HepG2 (cell line): ENCODE results near the gene MRI1. TPM values are rescaled to one million over a fixed set of nuclear protein-coding genes. Genes with fewer than 3 reads are reported as not detected.
A peak's percentile ranks its signal among the peaks of the same experiment; 100 is the strongest.

Source experiments
- CCAR2 ChIP-seq: fragments of 200-400 bp; formaldehyde crosslinking; optimal IDR thresholded peaks from 2 replicates; pipeline ENCODE3; 2018; ENCODE audit warnings: low read depth, mild to moderate bottlenecking, low read length, moderate library complexity
- CCDC6 ChIP-seq: sonication (generic); formaldehyde crosslinking; IDR thresholded peaks from 2 replicates; pipeline ENCODE4 v1.8.1; 2022; ENCODE audit warnings: mild to moderate bottlenecking, missing genetic modification reagents, moderate library complexity
- CHD2 ChIP-seq: IDR thresholded peaks from 2 replicates; pipeline ENCODE4 v1.6.1; 2011; ENCODE audit warnings: low read depth, low read length, improper control_type of control experiment
- GFI1 ChIP-seq: sonication (generic); formaldehyde crosslinking; IDR thresholded peaks from 2 replicates; pipeline ENCODE4 v1.5.0; 2020; ENCODE audit warnings: missing genetic modification reagents, mild to moderate bottlenecking, borderline replicate concordance
- HNRNPUL1 ChIP-seq: fragments of 200-400 bp; formaldehyde crosslinking; IDR thresholded peaks from 2 replicates; pipeline ENCODE4 v1.6.1; 2017; ENCODE audit warnings: low read depth, mild to moderate bottlenecking, low read length, moderate library complexity
- KAT8 ChIP-seq: IDR thresholded peaks from 2 replicates; pipeline ENCODE4 v1.6.1; 2016; ENCODE audit warnings: missing genetic modification reagents, missing compliant biosample characterization
- KDM3A ChIP-seq: IDR thresholded peaks from 2 replicates; pipeline ENCODE4 v1.6.1; 2018; ENCODE audit warnings: low read depth, missing compliant biosample characterization
- KLF6 ChIP-seq: IDR thresholded peaks from 2 replicates; pipeline ENCODE4 v1.8.0; 2016; ENCODE audit warnings: missing biosample characterization, missing genetic modification reagents
- NR2C2 ChIP-seq: sonication (generic); formaldehyde crosslinking; IDR thresholded peaks from 2 replicates; pipeline ENCODE4 v1.4.0; 2020; ENCODE audit warnings: missing genetic modification reagents, mild to moderate bottlenecking, moderate library complexity, borderline replicate concordance
- NR2F6 ChIP-seq, 2 experiments: IDR thresholded peaks; 2 replicates each; pipeline ENCODE4 v1.6.1; 2016; ENCODE audit warnings: antibody characterized with exemption in 1 of 2, mild to moderate bottlenecking in 1 of 2
- PRMT3 ChIP-seq: sonication (generic); formaldehyde crosslinking; IDR thresholded peaks from 2 replicates; pipeline ENCODE4 v1.8.1; 2022; ENCODE audit warnings: low read depth, mild to moderate bottlenecking, moderate library complexity, missing genetic modification reagents, borderline replicate concordance
- RAD51 ChIP-seq: fragments of 450-650 bp; IDR thresholded peaks from 2 replicates; pipeline ENCODE4 v1.6.1; 2016; ENCODE audit warnings: borderline replicate concordance
- SALL1 ChIP-seq: sonication (generic); formaldehyde crosslinking; IDR thresholded peaks from 2 replicates; pipeline ENCODE4 v1.8.0; 2022; ENCODE audit warnings: mild to moderate bottlenecking, missing genetic modification reagents
- SRF ChIP-seq: IDR thresholded peaks from 2 replicates; pipeline ENCODE4 v1.6.1; 2011; ENCODE audit warnings: mild to moderate bottlenecking, low read depth, low read length, moderate library complexity
- TAF1 ChIP-seq: sonication (generic); formaldehyde crosslinking; IDR thresholded peaks from 2 replicates; pipeline ENCODE4 v1.4.0; 2020; ENCODE audit warnings: missing genetic modification reagents
- TARDBP ChIP-seq: sonication (generic); formaldehyde crosslinking; IDR thresholded peaks from 2 replicates; pipeline ENCODE4 v1.8.0; 2022; ENCODE audit warnings: mild to moderate bottlenecking, missing genetic modification reagents
- TBP ChIP-seq: sonication (generic); formaldehyde crosslinking; IDR thresholded peaks from 2 replicates; pipeline ENCODE4 v1.5.0; 2020; ENCODE audit warnings: missing genetic modification reagents
- ZNF10 ChIP-seq: sonication (generic); formaldehyde crosslinking; IDR thresholded peaks from 2 replicates; pipeline ENCODE4 v1.4.0; 2020; ENCODE audit warnings: mild to moderate bottlenecking, low read depth, missing genetic modification reagents, borderline replicate concordance
- ZNF12 ChIP-seq: sonication (generic); formaldehyde crosslinking; IDR thresholded peaks from 2 replicates; pipeline ENCODE4 v1.5.0; 2020; ENCODE audit warnings: missing genetic modification reagents
- ZNF20 ChIP-seq: sonication (generic); formaldehyde crosslinking; IDR thresholded peaks from 2 replicates; pipeline ENCODE4 v1.4.0; 2020; ENCODE audit warnings: mild to moderate bottlenecking, moderate library complexity, missing genetic modification reagents
- ZNF205 ChIP-seq: IDR thresholded peaks from 2 replicates; pipeline ENCODE4 v1.6.1; 2018; ENCODE audit warnings: missing biosample characterization, missing genetic modification reagents
- ZNF570 ChIP-seq: sonication (generic); formaldehyde crosslinking; IDR thresholded peaks from 2 replicates; pipeline ENCODE4 v1.4.0; 2020; ENCODE audit warnings: mild to moderate bottlenecking, missing genetic modification reagents, borderline replicate concordance
- ZNF605 ChIP-seq: sonication (generic); formaldehyde crosslinking; IDR thresholded peaks from 2 replicates; pipeline ENCODE4 v1.8.0; 2022; ENCODE audit warnings: mild to moderate bottlenecking, missing genetic modification reagents
- ZNF644 ChIP-seq: IDR thresholded peaks from 2 replicates; pipeline ENCODE4 v1.6.1; 2016; ENCODE audit warnings: low read depth
- ZNF75D ChIP-seq: sonication (generic); formaldehyde crosslinking; IDR thresholded peaks from 2 replicates; pipeline ENCODE4 v1.8.1; 2023; ENCODE audit warnings: missing genetic modification reagents, mild to moderate bottlenecking, borderline replicate concordance
- polyA plus RNA-seq, 8 experiments: library from polyadenylated mRNA; depleted of rRNA in 3 of 8; stranded (reverse) in 7 of 8; unstranded in 1 of 8; fragments of >200 nt; fragmentation: Illumina TruSeq in 4 of 8; extraction: Trizol in 4 of 8; gene quantifications; 2 replicates each; pipeline versions ENCODE4 v1.2.1 to v1.2.3, GENCODE V29; 2011 to 2016; ENCODE audit warnings: low read depth in 4 of 8, missing spikeins in 1 of 8, mixed read lengths in 1 of 8; ENCODE audit not compliant: insufficient read depth in 1 of 8
- total RNA-seq, 5 experiments: library from RNA; depleted of rRNA; stranded (reverse); fragments of >200 nt; fragmentation: Illumina TruSeq; extraction: Trizol; gene quantifications; 2 replicates each; pipeline ENCODE4 v1.2.3, GENCODE V29; 2016; ENCODE audit warnings: low read depth in 1 of 5
- TF ChIP-seq, protein P1 (sequence below): sonication (generic); formaldehyde crosslinking; IDR thresholded peaks from 2 replicates; pipeline ENCODE4 v1.4.0; 2020; ENCODE audit warnings: mild to moderate bottlenecking, missing genetic modification reagents
- TF ChIP-seq, protein P2 (sequence below): IDR thresholded peaks from 2 replicates; pipeline ENCODE4 v1.6.1; 2012; ENCODE audit warnings: low read depth, low read length, improper control_type of control experiment
- TF ChIP-seq, protein P3 (sequence below): sonication (generic); formaldehyde crosslinking; IDR thresholded peaks from 2 replicates; pipeline ENCODE4 v1.8.0; 2022; ENCODE audit warnings: low read depth, missing genetic modification reagents

The MRI1 gene
- total and polyA plus RNA-seq, 2 of the 13 experiments (the other 11 are each of a cell fraction or from before 2014, with no cell fraction given), result 20.1 to 20.6 TPM

DNA sequence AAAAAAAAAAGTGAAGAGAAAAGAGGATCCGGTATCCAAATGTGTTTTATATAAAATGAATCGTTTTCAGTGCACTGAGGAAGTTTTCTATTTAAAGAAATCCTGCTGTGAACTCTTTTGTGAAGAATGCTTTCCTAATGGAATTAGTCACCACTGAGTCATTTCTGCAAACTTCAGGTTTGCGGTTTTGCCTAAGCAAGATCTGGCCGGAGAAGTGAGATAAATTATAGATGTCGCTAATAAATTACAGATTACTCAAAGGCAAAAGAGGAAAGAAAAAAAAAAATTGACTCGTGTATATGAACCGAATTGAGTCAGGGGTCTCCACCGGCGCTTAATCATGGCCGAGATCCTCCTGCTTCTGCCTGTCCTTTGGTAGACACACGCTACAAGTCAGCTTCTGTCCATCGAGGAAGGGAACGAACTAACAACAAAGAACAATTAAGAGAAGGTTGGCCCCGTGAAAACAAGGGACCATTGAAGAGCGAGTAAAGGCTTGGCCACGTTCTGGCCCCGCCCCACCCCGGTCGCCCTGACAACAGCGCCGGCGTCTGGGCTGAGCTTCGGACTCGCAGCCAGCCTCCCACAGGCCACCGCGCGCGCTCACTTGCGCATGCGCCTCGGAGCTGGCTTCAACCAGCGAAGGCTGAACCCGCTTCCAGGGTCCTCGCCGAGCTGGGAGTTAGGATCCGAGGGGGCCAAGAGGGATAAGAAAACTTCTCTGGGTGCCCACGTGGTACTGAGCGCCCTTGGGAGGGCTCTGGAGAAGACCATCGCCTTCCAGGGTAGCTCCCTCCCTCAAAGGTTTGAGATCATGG lies 33.0 kb upstream of the MRI1 start (continued):
- TF ChIP-seq KDM3A (CRISPR knock-in tag) (no peak), ZNF570 (CRISPR knock-in tag) (no peak), HNRNPUL1 (no peak), ZNF75D (CRISPR knock-in tag) (no peak), CCAR2 (no peak), ZNF605 (CRISPR knock-in tag) (peak; percentile 44), ZNF205 (CRISPR knock-in tag) (no peak; the same call in 1 of the 2 replicates), ZNF10 (CRISPR knock-in tag) (no peak), NR2C2 (CRISPR knock-in tag) (no peak), TBP (no peak), PRMT3 (CRISPR knock-in tag) (no peak), RAD51 (no peak), TARDBP (CRISPR knock-in tag) (no peak), ZNF12 (CRISPR knock-in tag) (no peak), SALL1 (CRISPR knock-in tag) (peak; percentile 50; the same call in 1 of the 2 replicates), NR2F6 (IDR thresholded peaks at IDR 0.05) (no peak), NR2F6 (CRISPR knock-in tag; IDR thresholded peaks at IDR 0.05) (no peak), KLF6 (CRISPR knock-in tag) (peak; percentile 66; the same call in 1 of the 2 replicates), KAT8 (CRISPR knock-in tag) (peak; percentile 65), ZNF20 (CRISPR knock-in tag) (no peak), ZNF644 (no peak), CHD2 (no peak), TAF1 (peak; percentile 69; the same call in 1 of the 2 replicates), SRF (no peak), GFI1 (0 out of 2 replicates have a peak, but pooled peaks have one; percentile 18), CCDC6 (CRISPR knock-in tag) (no peak)
- TF ChIP-seq, protein P1, sequence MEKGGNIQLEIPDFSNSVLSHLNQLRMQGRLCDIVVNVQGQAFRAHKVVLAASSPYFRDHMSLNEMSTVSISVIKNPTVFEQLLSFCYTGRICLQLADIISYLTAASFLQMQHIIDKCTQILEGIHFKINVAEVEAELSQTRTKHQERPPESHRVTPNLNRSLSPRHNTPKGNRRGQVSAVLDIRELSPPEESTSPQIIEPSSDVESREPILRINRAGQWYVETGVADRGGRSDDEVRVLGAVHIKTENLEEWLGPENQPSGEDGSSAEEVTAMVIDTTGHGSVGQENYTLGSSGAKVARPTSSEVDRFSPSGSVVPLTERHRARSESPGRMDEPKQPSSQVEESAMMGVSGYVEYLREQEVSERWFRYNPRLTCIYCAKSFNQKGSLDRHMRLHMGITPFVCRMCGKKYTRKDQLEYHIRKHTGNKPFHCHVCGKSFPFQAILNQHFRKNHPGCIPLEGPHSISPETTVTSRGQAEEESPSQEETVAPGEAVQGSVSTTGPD, result no peak
- TF ChIP-seq, protein P2, sequence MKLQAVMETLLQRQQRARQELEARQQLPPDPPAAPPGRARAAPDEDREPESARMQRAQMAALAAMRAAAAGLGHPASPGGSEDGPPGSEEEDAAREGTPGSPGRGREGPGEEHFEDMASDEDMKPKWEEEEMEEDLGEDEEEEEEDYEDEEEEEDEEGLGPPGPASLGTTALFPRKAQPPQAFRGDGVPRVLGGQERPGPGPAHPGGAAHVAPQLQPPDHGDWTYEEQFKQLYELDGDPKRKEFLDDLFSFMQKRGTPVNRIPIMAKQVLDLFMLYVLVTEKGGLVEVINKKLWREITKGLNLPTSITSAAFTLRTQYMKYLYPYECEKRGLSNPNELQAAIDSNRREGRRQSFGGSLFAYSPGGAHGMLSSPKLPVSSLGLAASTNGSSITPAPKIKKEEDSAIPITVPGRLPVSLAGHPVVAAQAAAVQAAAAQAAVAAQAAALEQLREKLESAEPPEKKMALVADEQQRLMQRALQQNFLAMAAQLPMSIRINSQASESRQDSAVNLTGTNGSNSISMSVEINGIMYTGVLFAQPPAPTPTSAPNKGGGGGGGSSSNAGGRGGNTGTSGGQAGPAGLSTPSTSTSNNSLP, result no peak
- TF ChIP-seq, protein P3, sequence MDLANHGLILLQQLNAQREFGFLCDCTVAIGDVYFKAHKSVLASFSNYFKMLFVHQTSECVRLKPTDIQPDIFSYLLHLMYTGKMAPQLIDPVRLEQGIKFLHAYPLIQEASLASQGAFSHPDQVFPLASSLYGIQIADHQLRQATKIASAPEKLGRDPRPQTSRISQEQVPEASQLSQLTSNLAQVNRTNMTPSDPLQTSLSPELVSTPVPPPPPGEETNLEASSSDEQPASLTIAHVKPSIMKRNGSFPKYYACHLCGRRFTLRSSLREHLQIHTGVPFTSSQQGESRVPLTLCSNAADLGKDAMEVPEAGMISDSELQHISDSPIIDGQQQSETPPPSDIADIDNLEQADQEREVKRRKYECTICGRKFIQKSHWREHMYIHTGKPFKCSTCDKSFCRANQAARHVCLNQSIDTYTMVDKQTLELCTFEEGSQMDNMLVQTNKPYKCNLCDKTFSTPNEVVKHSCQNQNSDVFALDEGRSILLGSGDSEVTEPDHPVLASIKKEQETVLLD (CRISPR knock-in tag), result no peak
